GM21717 (cell line): ENCODE results near the gene UGT1A6.
"Not testable (repeated sequence)": the region's sequence is repeated elsewhere in the genome, so short reads cannot be mapped to it uniquely, and the experiment has no call there.

ENCODE experiments used
- ATAC-seq: cut with Tn5 transposase; IDR thresholded peaks from one replicate; pipeline ENCODE4 v1.9.1; 2021; ENCODE audit warnings: mild to moderate bottlenecking, moderate library complexity; ENCODE audit not compliant: unreplicated experiment

The UGT1A6 gene

GRCh38 chr2:233692648-233693047 lies at the start of gene UGT1A6:
Gene UGT1A6 (plus strand): TSS chr2:233692890. CDS start chr2:233693005, 115 bp downstream.
- ATAC-seq: no peak

GRCh38 chr2:233643128-233643527 lies 49.6 kb upstream of the UGT1A6 start:
- no peak for ATAC-seq

- not testable (repeated sequence) for ATAC-seq
These were observed 46.7 kb upstream of the UGT1A6 start for GRCh38 chr2:233646033-233646432.

- no peak for ATAC-seq
These were observed 41.7 kb upstream of the UGT1A6 start for GRCh38 chr2:233650981-233651380.

GRCh38 chr2:233651430-233651829 lies 41.3 kb upstream of the UGT1A6 start:
- ATAC-seq: no peak

- ATAC-seq: no peak
These were observed 38.2 kb upstream of the UGT1A6 start for GRCh38 chr2:233654501-233654900.

- ATAC-seq: no peak
These were observed 37.6 kb upstream of the UGT1A6 start for GRCh38 chr2:233655043-233655442.

GRCh38 chr2:233655943-233656342 lies 36.7 kb upstream of the UGT1A6 start:
- ATAC-seq: not testable (repeated sequence)

- no peak for ATAC-seq
These were observed 36.2 kb upstream of the UGT1A6 start for GRCh38 chr2:233656443-233656842.

- no peak for ATAC-seq
These were observed 34.1 kb upstream of the UGT1A6 start for GRCh38 chr2:233658610-233659009.

- ATAC-seq: no peak
These were observed 28.8 kb upstream of the UGT1A6 start for GRCh38 chr2:233663911-233664310.

- no peak for ATAC-seq
These were observed 24.0 kb upstream of the UGT1A6 start for GRCh38 chr2:233668605-233669260.

GRCh38 chr2:233671290-233672161 lies 21.2 kb upstream of the UGT1A6 start, which contains the start of gene UGT1A9:
Gene UGT1A9 (plus strand): TSS chr2:233671898. CDS start chr2:233671935, 37 bp downstream.
- ATAC-seq: no peak

GRCh38 chr2:233672886-233673285 lies 19.8 kb upstream of the UGT1A6 start:
- ATAC-seq: no peak

- no peak for ATAC-seq
These were observed 18.8 kb upstream of the UGT1A6 start for GRCh38 chr2:233673896-233674295.

GRCh38 chr2:233674314-233674713 lies 18.4 kb upstream of the UGT1A6 start:
- no peak for ATAC-seq

GRCh38 chr2:233674995-233675394 lies 17.7 kb upstream of the UGT1A6 start:
- ATAC-seq: no peak

- no peak for ATAC-seq
These were observed 16.6 kb upstream of the UGT1A6 start for GRCh38 chr2:233676046-233676445.

GRCh38 chr2:233679196-233679595 lies 13.5 kb upstream of the UGT1A6 start:
- ATAC-seq: no peak

GRCh38 chr2:233680361-233681045 lies 12.2 kb upstream of the UGT1A6 start:
- ATAC-seq: no peak

GRCh38 chr2:233681521-233682099 lies 11.1 kb upstream of the UGT1A6 start, which contains the start of gene UGT1A7:
Gene UGT1A7 (plus strand): TSS chr2:233681901. CDS start chr2:233681938, 37 bp downstream.
- ATAC-seq: no peak
